ENCODE measurements around the gene IGF1. TPM values are rescaled to one million over a fixed set of nuclear protein-coding genes. Genes with fewer than 3 reads are reported as not detected.
A peak's percentile ranks its signal among the peaks of the same experiment; 100 is the strongest.

Gene IGF1
- total and polyA plus RNA-seq, 9 of the 15 experiments (the other 6 are each of a cell fraction or from before 2014, with no cell fraction given) = 3.7 to 13.9 (median 4.5) TPM

- H3K36me3 ChIP-seq (ENCODE audit: control insufficient read depth, insufficient read depth, low read length) = no peaks in the 10 kb centered on the region
- no peaks in the 10 kb centered on the region for H4K20me1 ChIP-seq (replicated peaks; ENCODE audit: control insufficient read depth, insufficient read depth, low read length)
- ATAC-seq (no peak), FAIRE-seq (no peak), DNase-seq (ENCODE audit: extremely low read depth in 1 of 4, low spot score in 3 of 4) (no peak)
- intact Hi-C loops (cut with micrococcal nuclease) (no loop called here), in situ Hi-C loops (cut with MboI) (no loop called here)
- H2AFZ ChIP-seq (ENCODE audit: low read depth, low read length) = no peak overlapping the region
- H3K27ac ChIP-seq (ENCODE audit: extremely low read depth, low read depth, low read length) = no peak overlapping the region
- WGBS (ENCODE audit: insufficient coverage, low coverage, missing lambda C conversion rate) = 21% methylated on average over 3 of the region's 3 CpGs
- no peak overlapping the region for H3K4me3 ChIP-seq
- BruUV-seq (replicated peaks) = no TSS peak
- no peaks in the 10 kb centered on the region for H3K4me1 ChIP-seq (replicated peaks in 1 of 2; ENCODE audit: control insufficient read depth in 2 of 2, insufficient read depth in 2 of 2, low read length in 2 of 2)
- no peaks in the 10 kb centered on the region for H3K79me2 ChIP-seq (ENCODE audit: control insufficient read depth, insufficient read depth, low read length)
- CTCF ChIA-PET (ENCODE audit: low intra/inter-chr PET ratio) = no interaction called here
- no peaks in the 10 kb centered on the region for H3K9me3 ChIP-seq (replicated peaks; ENCODE audit: control insufficient read depth, insufficient read depth, low read depth, low read length)
- H3K9ac ChIP-seq (ENCODE audit: insufficient read depth in 1 of 2, low read depth in 2 of 2, low read length in 2 of 2) = no peak overlapping the region
- H3K27me3 ChIP-seq (ENCODE audit: control insufficient read depth in 2 of 2, insufficient read depth in 2 of 2, low read length in 2 of 2) = no peaks in the 10 kb centered on the region
- no peak overlapping the region for H3K4me2 ChIP-seq (ENCODE audit: insufficient read depth, low read length)
- TF ChIP-seq SPI1 (IDR thresholded peaks at IDR 0.05; ENCODE audit: borderline replicate concordance, low read depth, low read length) = peak; percentile 40; the same call in 1 of the 2 replicates
- TF ChIP-seq DNMT1 (IDR thresholded peaks at IDR 0.05) = no peak
- POLR2A ChIA-PET = interaction anchor here (0.6 to 0.8 kb wide), 2 partner anchors 9 to 11 kb away, joined by 3 read pairs; no protein-coding TSS in a partner anchor
- H3K9me1 ChIP-seq (ENCODE audit: control insufficient read depth, insufficient read depth, low read length) = no peaks in the 10 kb centered on the region
Observed at GRCh38 chr12:102512523-102512922, 32.2 kb upstream of the IGF1 start.

DNA sequence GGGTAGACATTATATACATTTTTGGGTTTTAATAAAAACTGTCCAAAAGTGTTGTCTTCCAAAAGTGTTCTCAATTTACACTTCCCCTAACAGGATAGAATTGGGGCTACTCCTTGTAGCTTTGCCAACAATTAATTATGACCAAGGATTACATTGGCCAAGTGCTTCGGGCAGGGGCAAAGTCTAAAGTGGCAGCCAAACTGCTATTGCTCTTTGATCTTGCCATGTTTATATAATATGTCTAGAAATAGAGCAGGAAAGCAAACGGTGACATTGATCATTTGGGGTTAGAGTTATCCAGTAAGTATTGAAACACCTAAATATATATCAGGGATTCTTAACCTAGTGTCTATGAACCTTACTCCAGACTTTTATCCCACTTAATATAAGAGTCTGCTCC is 31.2 kb upstream of the IGF1 start:
- in situ Hi-C loops (cut with MboI) = no loop called here
- no TSS peak for BruUV-seq (replicated peaks)
- Histone ChIP-seq H3K9ac (ENCODE audit: insufficient read depth in 1 of 2, low read depth in 2 of 2, low read length in 2 of 2) (no peak overlapping the region), H3K9me1 (ENCODE audit: control insufficient read depth, insufficient read depth, low read length) (no peaks in the 10 kb centered on the region), H3K79me2 (ENCODE audit: control insufficient read depth, insufficient read depth, low read length) (no peaks in the 10 kb centered on the region), H2AFZ (ENCODE audit: low read depth, low read length) (no peak overlapping the region), H3K9me3 (replicated peaks; ENCODE audit: control insufficient read depth, insufficient read depth, low read depth, low read length) (no peaks in the 10 kb centered on the region), H3K36me3 (ENCODE audit: control insufficient read depth, insufficient read depth, low read length) (no peaks in the 10 kb centered on the region), H3K4me3 (no peak overlapping the region), H3K27me3 (ENCODE audit: control insufficient read depth in 2 of 2, insufficient read depth in 2 of 2, low read length in 2 of 2) (no peaks in the 10 kb centered on the region), H3K27ac (ENCODE audit: extremely low read depth, low read depth, low read length) (no peak overlapping the region), H3K4me2 (ENCODE audit: insufficient read depth, low read length) (no peak overlapping the region), H3K4me1 (replicated peaks in 1 of 2; ENCODE audit: control insufficient read depth in 2 of 2, insufficient read depth in 2 of 2, low read length in 2 of 2) (no peaks in the 10 kb centered on the region), H4K20me1 (replicated peaks; ENCODE audit: control insufficient read depth, insufficient read depth, low read length) (no peaks in the 10 kb centered on the region)
- ChIA-PET POLR2A (interaction anchor here (1.8 kb wide), 1 partner anchor 10 kb away, joined by 5 read pairs; no protein-coding TSS in a partner anchor), CTCF (ENCODE audit: low intra/inter-chr PET ratio) (no interaction called here)
- intact Hi-C loops (cut with micrococcal nuclease) = no loop called here
- WGBS (ENCODE audit: insufficient coverage, low coverage, missing lambda C conversion rate) = 3% methylated on average over 2 of the region's 2 CpGs
- ATAC-seq (no peak), FAIRE-seq (no peak), DNase-seq (ENCODE audit: extremely low read depth in 1 of 4, low spot score in 3 of 4) (no peak)
- TF ChIP-seq ZZZ3 (IDR thresholded peaks at IDR 0.05) = no peak
- no peak for TF ChIP-seq THRA (IDR thresholded peaks at IDR 0.05)
- no peak for TF ChIP-seq KDM2B (CRISPR knock-in tag; IDR thresholded peaks at IDR 0.05)
- no peak for TF ChIP-seq JUN (IDR thresholded peaks at IDR 0.05; ENCODE audit: borderline replicate concordance, low read depth, low read length)
- TF ChIP-seq JUN (CRISPR knock-in tag; IDR thresholded peaks at IDR 0.05; ENCODE audit: borderline replicate concordance) = no peak
- TF ChIP-seq RB1 (IDR thresholded peaks at IDR 0.05; ENCODE audit: low read depth) = no peak
- no peak for TF ChIP-seq PHF21A (IDR thresholded peaks at IDR 0.05; ENCODE audit: borderline replicate concordance, low read depth)
- TF ChIP-seq RBM39 (optimal IDR thresholded peaks at IDR 0.05; ENCODE audit: low read depth, low read length) = no peak
- TF ChIP-seq ETS1 (conservative IDR thresholded peaks at IDR 0.05; ENCODE audit: control insufficient read depth, low read depth, low read length) = no peak
- TF ChIP-seq ZNF589 (CRISPR knock-in tag; IDR thresholded peaks at IDR 0.05; ENCODE audit: low read depth) = no peak
- TF ChIP-seq NCOA6 (IDR thresholded peaks at IDR 0.05) = no peak
- TF ChIP-seq, protein P1, sequence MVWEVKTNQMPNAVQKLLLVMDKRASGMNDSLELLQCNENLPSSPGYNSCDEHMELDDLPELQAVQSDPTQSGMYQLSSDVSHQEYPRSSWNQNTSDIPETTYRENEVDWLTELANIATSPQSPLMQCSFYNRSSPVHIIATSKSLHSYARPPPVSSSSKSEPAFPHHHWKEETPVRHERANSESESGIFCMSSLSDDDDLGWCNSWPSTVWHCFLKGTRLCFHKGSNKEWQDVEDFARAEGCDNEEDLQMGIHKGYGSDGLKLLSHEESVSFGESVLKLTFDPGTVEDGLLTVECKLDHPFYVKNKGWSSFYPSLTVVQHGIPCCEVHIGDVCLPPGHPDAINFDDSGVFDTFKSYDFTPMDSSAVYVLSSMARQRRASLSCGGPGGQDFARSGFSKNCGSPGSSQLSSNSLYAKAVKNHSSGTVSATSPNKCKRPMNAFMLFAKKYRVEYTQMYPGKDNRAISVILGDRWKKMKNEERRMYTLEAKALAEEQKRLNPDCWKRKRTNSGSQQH (CRISPR knock-in tag; IDR thresholded peaks at IDR 0.05) = no peak

Measured in K562 (cell line).